GM06990 (cell line): ENCODE results near the gene SPPL2B.

Experiments used
- DNase-seq: peaks from one replicate; pipeline ENCODE4 v3.0.0-alpha.2; 2011; ENCODE audit not compliant: insufficient read length; ENCODE audit errors: extremely low read depth
- H3K27me3 ChIP-seq: replicated peaks from 2 replicates; pipeline ENCODE4 v1.6.0; 2011; ENCODE audit warnings: low read length; ENCODE audit not compliant: control insufficient read depth, insufficient read depth
- H3K36me3 ChIP-seq: 2 replicates; pipeline ENCODE4 v1.5.1; 2011; ENCODE audit warnings: low read length; ENCODE audit not compliant: control insufficient read depth, insufficient read depth
- H3K4me3 ChIP-seq: replicated peaks from 2 replicates; pipeline ENCODE4 v1.5.1; 2011; ENCODE audit warnings: low read depth, mild to moderate bottlenecking, control low read depth, low read length
- TF ChIP-seq, protein P1 (sequence below): IDR thresholded peaks from 2 replicates; pipeline ENCODE4 v1.5.1; 2011; ENCODE audit warnings: low read length, control low read depth, mild to moderate bottlenecking, inconsistent platforms; ENCODE audit not compliant: insufficient read depth, poor library complexity, severe bottlenecking

Gene SPPL2B

GRCh38 chr19:2317300-2317699, 11.2 kb upstream of the SPPL2B start:
- no peaks in the 10 kb centered on the region for H3K27me3 ChIP-seq
- TF ChIP-seq, protein P1, sequence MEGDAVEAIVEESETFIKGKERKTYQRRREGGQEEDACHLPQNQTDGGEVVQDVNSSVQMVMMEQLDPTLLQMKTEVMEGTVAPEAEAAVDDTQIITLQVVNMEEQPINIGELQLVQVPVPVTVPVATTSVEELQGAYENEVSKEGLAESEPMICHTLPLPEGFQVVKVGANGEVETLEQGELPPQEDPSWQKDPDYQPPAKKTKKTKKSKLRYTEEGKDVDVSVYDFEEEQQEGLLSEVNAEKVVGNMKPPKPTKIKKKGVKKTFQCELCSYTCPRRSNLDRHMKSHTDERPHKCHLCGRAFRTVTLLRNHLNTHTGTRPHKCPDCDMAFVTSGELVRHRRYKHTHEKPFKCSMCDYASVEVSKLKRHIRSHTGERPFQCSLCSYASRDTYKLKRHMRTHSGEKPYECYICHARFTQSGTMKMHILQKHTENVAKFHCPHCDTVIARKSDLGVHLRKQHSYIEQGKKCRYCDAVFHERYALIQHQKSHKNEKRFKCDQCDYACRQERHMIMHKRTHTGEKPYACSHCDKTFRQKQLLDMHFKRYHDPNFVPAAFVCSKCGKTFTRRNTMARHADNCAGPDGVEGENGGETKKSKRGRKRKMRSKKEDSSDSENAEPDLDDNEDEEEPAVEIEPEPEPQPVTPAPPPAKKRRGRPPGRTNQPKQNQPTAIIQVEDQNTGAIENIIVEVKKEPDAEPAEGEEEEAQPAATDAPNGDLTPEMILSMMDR = no peak
- no peak overlapping the region for H3K4me3 ChIP-seq
- no peaks in the 10 kb centered on the region; the same call in none of the 2 replicates for H3K36me3 ChIP-seq
- DNase-seq = no peak

DNA sequence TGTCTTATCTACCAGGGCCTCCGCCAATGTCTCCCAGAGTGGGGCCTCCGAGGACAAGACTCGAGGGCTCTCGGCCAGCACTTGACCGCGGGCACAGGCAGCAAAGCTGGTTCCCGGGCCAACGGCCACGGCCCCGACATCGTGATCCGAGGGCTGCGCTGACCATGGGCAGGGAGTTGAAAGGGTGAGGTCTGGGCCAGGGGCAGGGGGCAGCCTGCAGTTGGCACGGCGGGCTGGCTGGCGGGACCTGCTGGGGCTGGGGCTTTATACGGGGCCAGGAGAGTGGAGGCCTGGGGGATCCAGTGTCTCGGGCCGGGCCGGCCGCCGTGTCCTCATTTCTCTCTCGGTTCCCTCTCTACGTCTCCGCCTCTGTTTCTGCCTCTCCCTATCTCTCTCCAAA, 10.7 kb upstream of the SPPL2B start:
- no peak for DNase-seq
- H3K4me3 ChIP-seq = no peak overlapping the region
- H3K36me3 ChIP-seq = peaks cover 1% of the 10 kb centered on the region
- no peaks in the 10 kb centered on the region for H3K27me3 ChIP-seq
- TF ChIP-seq, protein P1 = no peak

GRCh38 chr19:2318923-2319322, 9.6 kb upstream of the SPPL2B start:
- DNase-seq = no peak
- Histone ChIP-seq H3K4me3 (no peak overlapping the region), H3K27me3 (no peaks in the 10 kb centered on the region), H3K36me3 (peaks cover 3% of the 10 kb centered on the region)
- TF ChIP-seq, protein P1 = no peak

GRCh38 chr19:2319551-2319950, 8.9 kb upstream of the SPPL2B start:
- no peaks in the 10 kb centered on the region for H3K27me3 ChIP-seq
- TF ChIP-seq, protein P1 = no peak
- peaks cover 4% of the 10 kb centered on the region for H3K36me3 ChIP-seq
- no peak overlapping the region for H3K4me3 ChIP-seq
- DNase-seq = no peak

DNA sequence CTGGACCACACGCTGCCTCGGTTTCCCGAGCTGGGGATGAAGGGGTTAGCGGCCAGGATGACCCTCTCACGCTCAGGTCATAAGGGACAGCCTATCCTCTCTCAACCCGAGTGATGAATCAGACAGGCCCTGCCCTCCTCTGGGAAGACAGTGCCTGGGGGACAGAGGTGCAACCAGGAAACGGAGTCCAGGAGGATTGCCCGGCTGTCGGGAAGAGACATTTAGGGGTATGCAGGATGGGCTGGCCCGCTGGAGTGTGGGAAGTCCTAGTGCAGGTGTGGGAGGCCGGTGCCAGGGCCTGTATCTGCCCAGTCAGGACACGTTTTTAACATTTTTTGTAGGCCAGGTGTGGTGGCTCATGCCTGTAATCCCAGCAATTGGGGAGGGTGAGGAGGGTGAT, 8.4 kb upstream of the SPPL2B start:
- TF ChIP-seq, protein P1 = no peak
- no peak overlapping the region for H3K4me3 ChIP-seq
- H3K27me3 ChIP-seq = no peaks in the 10 kb centered on the region
- DNase-seq = no peak
- H3K36me3 ChIP-seq = peaks cover 6% of the 10 kb centered on the region

- peaks cover 10% of the 10 kb centered on the region for H3K36me3 ChIP-seq
- TF ChIP-seq, protein P1 = no peak
- no peak for DNase-seq
- H3K27me3 ChIP-seq = no peaks in the 10 kb centered on the region
- no peak overlapping the region for H3K4me3 ChIP-seq
Observed at GRCh38 chr19:2320939-2321338, 7.5 kb upstream of the SPPL2B start.
